ENCODE data around the gene ABCA1. TPM values are rescaled to one million over a fixed set of nuclear protein-coding genes. Genes with fewer than 3 reads are reported as not detected.

Gene ABCA1
- total RNA-seq, 3 donors from 2014 or later (not counting 1 experiment from before 2014, with no cell fraction given): 1.9 to 10.8 (median 4.8) TPM

GRCh38 chr9:104915753-104916152 lies 12.2 kb downstream of the ABCA1 start:
- Mint-ChIP-seq H3K4me1 (no peaks in the 10 kb centered on the region), H3K27ac (no peak overlapping the region)

GRCh38 chr9:104915049-104915448 lies 12.9 kb downstream of the ABCA1 start:
- Histone ChIP-seq H3K27ac (ENCODE audit: low read length) (no peak overlapping the region), H3K27me3 (ENCODE audit: control insufficient read depth, insufficient read depth, low read length) (no peaks in the 10 kb centered on the region), H3K9me3 (ENCODE audit: control insufficient read depth, insufficient read depth, low read length) (no peaks in the 10 kb centered on the region), H3K4me1 (ENCODE audit: control insufficient read depth, insufficient read depth, low read length) (no peaks in the 10 kb centered on the region), H3K4me3 (ENCODE audit: low read length) (no peak overlapping the region), H3K36me3 (ENCODE audit: control insufficient read depth, insufficient read depth, low read length) (no peaks in the 10 kb centered on the region)
- no peaks in the 10 kb centered on the region for H3K36me3 Mint-ChIP-seq
- H3K27me3 Mint-ChIP-seq (ENCODE audit: low read depth in 2 of 2): peaks cover 19 to 25% of the 10 kb centered on the region in 2 donors
- 90% methylated on average over 6 of the region's 7 CpGs for WGBS (ENCODE audit: insufficient coverage)
- no peaks in the 10 kb centered on the region for H3K4me1 Mint-ChIP-seq
- no peak overlapping the region for H3K27ac Mint-ChIP-seq
- intact Hi-C loops (cut with micrococcal nuclease): no loop called here
- TF ChIP-seq CTCF (IDR thresholded peaks at IDR 0.05): no peak
- H3K4me3 Mint-ChIP-seq: no peak overlapping the region
- H3K9me3 Mint-ChIP-seq: no peaks in the 10 kb centered on the region
- ATAC-seq (no peak), DNase-seq (no peak)

More at GRCh38 chr9:104915753-104916152, 12.2 kb downstream of the ABCA1 start:
- WGBS (ENCODE audit: insufficient coverage): 91% methylated on average over 3 of the region's 3 CpGs
- H3K4me1 ChIP-seq (ENCODE audit: control insufficient read depth, insufficient read depth, low read length): no peaks in the 10 kb centered on the region
- H3K36me3 Mint-ChIP-seq: no peaks in the 10 kb centered on the region
- no peaks in the 10 kb centered on the region for H3K36me3 ChIP-seq (ENCODE audit: control insufficient read depth, insufficient read depth, low read length)
- no peaks in the 10 kb centered on the region for H3K9me3 ChIP-seq (ENCODE audit: control insufficient read depth, insufficient read depth, low read length)
- H3K27me3 Mint-ChIP-seq (ENCODE audit: low read depth in 2 of 2): peaks cover 19 to 28% of the 10 kb centered on the region in 2 donors
- no peak overlapping the region for H3K4me3 ChIP-seq (ENCODE audit: low read length)
- intact Hi-C loops (cut with micrococcal nuclease): no loop called here
- no peak overlapping the region for H3K4me3 Mint-ChIP-seq
- ATAC-seq (no peak), DNase-seq (no peak)
- H3K27me3 ChIP-seq (ENCODE audit: control insufficient read depth, insufficient read depth, low read length): no peaks in the 10 kb centered on the region
- H3K9me3 Mint-ChIP-seq: no peaks in the 10 kb centered on the region
- TF ChIP-seq CTCF (IDR thresholded peaks at IDR 0.05): no peak
- H3K27ac ChIP-seq (ENCODE audit: low read length): no peak overlapping the region

GRCh38 chr9:104914466-104914865 lies 13.5 kb downstream of the ABCA1 start:
- H3K4me1 Mint-ChIP-seq: peaks cover 3 to 4% of the 10 kb centered on the region in 2 donors

More at GRCh38 chr9:104914466-104914865, 13.5 kb downstream of the ABCA1 start:
- Histone ChIP-seq H3K27ac (ENCODE audit: low read length) (no peak overlapping the region), H3K9me3 (ENCODE audit: control insufficient read depth, insufficient read depth, low read length) (no peaks in the 10 kb centered on the region), H3K4me3 (ENCODE audit: low read length) (no peak overlapping the region), H3K27me3 (ENCODE audit: control insufficient read depth, insufficient read depth, low read length) (no peaks in the 10 kb centered on the region), H3K4me1 (ENCODE audit: control insufficient read depth, insufficient read depth, low read length) (peaks cover 2% of the 10 kb centered on the region), H3K36me3 (ENCODE audit: control insufficient read depth, insufficient read depth, low read length) (no peaks in the 10 kb centered on the region)
- intact Hi-C loops (cut with micrococcal nuclease): no loop called here
- no peak for DNase-seq
- Mint-ChIP-seq H3K4me3 (no peak overlapping the region), H3K36me3 (no peaks in the 10 kb centered on the region), H3K27ac (no peak overlapping the region), H3K9me3 (no peaks in the 10 kb centered on the region), H3K27me3 (ENCODE audit: low read depth in 2 of 2) (peaks cover 15 to 19% of the 10 kb centered on the region in 2 donors)
- WGBS (ENCODE audit: insufficient coverage): 83% methylated on average over 1 of the region's 3 CpGs
- ATAC-seq: peak in 1 of 3 donors; percentile 63
- no peak for TF ChIP-seq CTCF (IDR thresholded peaks at IDR 0.05)

All from natural killer cell (primary cell).